ENCODE data around the gene LSM3. TPM values are rescaled to one million over a fixed set of nuclear protein-coding genes. Genes with fewer than 3 reads are reported as not detected.

Gene LSM3
- total RNA-seq (10 to 100 TPM in 1 of 5 experiments, 1 to 10 TPM in 4; 6.0 to 14.1 (median 8.0) TPM), polyA plus RNA-seq (10 to 100 TPM; 10.5 to 26.2 TPM), total RNA-seq (13.3 reads per million, percentile 42 among the genes with 10 or more reads in this experiment)

GRCh38 chr3:14178247-14179113 is at the start of gene LSM3, which contains the start of gene XPC:
TSS of gene LSM3 (plus strand) at chr3:14178817. CDS start at chr3:14178861, 44 bp downstream.
TSS of gene XPC (minus strand) at chr3:14178601. CDS start at chr3:14178568, 33 bp downstream.
- intact Hi-C loops (cut with micrococcal nuclease), result loop anchor here (1.0 to 5.0 kb wide), 16 partner anchors 34 to 1516 kb away; partner anchors contain the start of genes CCDC174 (in 2 of the 2), CHCHD4 (in 2 of the 2), HDAC11 (in 2 of the 2) and RAF1 (in 2 of the 2)
- Histone ChIP-seq H3K27ac (ENCODE audit: low read depth, low read length) (peak within 1 kb of the TSS; percentile 99), H3K27me3 (ENCODE audit: control insufficient read depth in 2 of 2, insufficient read depth in 2 of 2, low read length in 2 of 2) (no peaks in the 10 kb centered on the region), H3K36me3 (ENCODE audit: control insufficient read depth in 2 of 3, insufficient read depth in 3 of 3, low read length in 3 of 3) (peaks cover 0 to 22% (median 9%) of the 10 kb centered on the region in 3 experiments), H3K4me1 (ENCODE audit: control insufficient read depth in 2 of 2, insufficient read depth in 2 of 2, low read length in 2 of 2) (peaks cover 37 to 48% of the 10 kb centered on the region in 2 donors), H3K9me3 (ENCODE audit: control insufficient read depth in 2 of 3, low read length in 3 of 3) (no peaks in the 10 kb centered on the region), H3K4me3 (ENCODE audit: low read length) (peak within 1 kb of the TSS; percentile 68)
- Mint-ChIP-seq H3K4me1 (peaks cover 45 to 85% (median 82%) of the 10 kb centered on the region in 7 donors), H3K27ac (peak within 1 kb of the TSS; percentile 96 to 100 (median 99)), H3K27me3 (peaks cover 0 to 2% (median 0%) of the 10 kb centered on the region in 5 donors), H3K36me3 (peaks cover 4 to 30% (median 17%) of the 10 kb centered on the region in 5 donors), H3K9me3 (peaks cover 0 to 3% (median 0%) of the 10 kb centered on the region in 11 donors), H3K4me3 (peak within 1 kb of the TSS; percentile 94 to 100 (median 98))
- ChIA-PET CTCF (interaction anchor here (0.6 to 1.5 kb wide), 9 partner anchors 25 to 521 kb away, joined by 3 to 5 read pairs (median 4); partner anchors contain the start of genes CHCHD4 and TMEM43), POLR2A (interaction anchor here (0.5 to 3.8 kb wide), 29 partner anchors 8 to 1692 kb away, joined by 3 to 92 read pairs (median 5); partner anchors contain the start of genes CCDC174, CHCHD4, HDAC11 and NR2C2)
- peak; percentile 98 for ATAC-seq
- peak; percentile 98 to 100 (median 99) for DNase-seq

- DNase-seq, result no peak
- H3K27ac Mint-ChIP-seq, result no peak overlapping the region
- H3K36me3 Mint-ChIP-seq, result peaks cover 18 to 65% (median 26%) of the 10 kb centered on the region in 5 donors
Observed at GRCh38 chr3:14129296-14129695, 49.3 kb upstream of the LSM3 start.

GRCh38 chr3:14130230-14130629 is 48.4 kb upstream of the LSM3 start:
- ATAC-seq (no peak), DNase-seq (no peak)
- Mint-ChIP-seq H3K4me3 (no peak overlapping the region), H3K9me3 (no peaks in the 10 kb centered on the region), H3K36me3 (peaks cover 19 to 73% (median 26%) of the 10 kb centered on the region in 5 donors), H3K4me1 (peaks cover 21 to 35% (median 34%) of the 10 kb centered on the region in 7 donors), H3K27me3 (no peaks in the 10 kb centered on the region), H3K27ac (peak overlapping the region in 2 of 9 donors; percentile 59 to 62)
- ChIA-PET POLR2A (no interaction called here), CTCF (no interaction called here)
- H3K4me1 ChIP-seq (ENCODE audit: control insufficient read depth in 2 of 2, insufficient read depth in 2 of 2, low read length in 2 of 2), result peaks cover 15 to 18% of the 10 kb centered on the region in 2 donors
- peaks cover 20 to 75% (median 26%) of the 10 kb centered on the region in 3 experiments for H3K36me3 ChIP-seq (ENCODE audit: control insufficient read depth in 2 of 3, insufficient read depth in 3 of 3, low read length in 3 of 3)
- no peaks in the 10 kb centered on the region for H3K27me3 ChIP-seq (ENCODE audit: control insufficient read depth in 2 of 2, insufficient read depth in 2 of 2, low read length in 2 of 2)
- H3K4me3 ChIP-seq (ENCODE audit: low read length), result no peak overlapping the region
- no peaks in the 10 kb centered on the region for H3K9me3 ChIP-seq (ENCODE audit: control insufficient read depth in 2 of 3, low read length in 3 of 3)
- no peak overlapping the region for H3K27ac ChIP-seq (ENCODE audit: low read depth, low read length)
- intact Hi-C loops (cut with micrococcal nuclease), result no loop called here

More at GRCh38 chr3:14129296-14129695, 49.3 kb upstream of the LSM3 start:
- Histone ChIP-seq H3K4me1 (ENCODE audit: control insufficient read depth in 2 of 2, insufficient read depth in 2 of 2, low read length in 2 of 2) (peaks cover 15 to 18% of the 10 kb centered on the region in 2 donors), H3K36me3 (ENCODE audit: control insufficient read depth in 2 of 3, insufficient read depth in 3 of 3, low read length in 3 of 3) (peaks cover 20 to 70% (median 24%) of the 10 kb centered on the region in 3 experiments), H3K27me3 (ENCODE audit: control insufficient read depth in 2 of 2, insufficient read depth in 2 of 2, low read length in 2 of 2) (no peaks in the 10 kb centered on the region), H3K4me3 (ENCODE audit: low read length) (no peak overlapping the region), H3K9me3 (ENCODE audit: control insufficient read depth in 2 of 3, low read length in 3 of 3) (no peaks in the 10 kb centered on the region), H3K27ac (ENCODE audit: low read depth, low read length) (no peak overlapping the region)
- Mint-ChIP-seq H3K4me3 (no peak overlapping the region), H3K9me3 (no peaks in the 10 kb centered on the region), H3K4me1 (peaks cover 21 to 35% (median 34%) of the 10 kb centered on the region in 7 donors), H3K27me3 (no peaks in the 10 kb centered on the region)
- POLR2A ChIA-PET, result interaction anchor here (1.0 to 7.2 kb wide), 2 partner anchors 15 to 34 kb away, joined by 3 to 96 read pairs; no protein-coding TSS in a partner anchor
- intact Hi-C loops (cut with micrococcal nuclease), result loop anchor here in 1 of 2 donors (10.0 kb wide), 2 partner anchors 474 to 1054 kb away; partner anchors contain the start of gene IQSEC1
- no peak for ATAC-seq
- CTCF ChIA-PET, result no interaction called here

- no peak overlapping the region for H3K4me3 ChIP-seq (ENCODE audit: low read length)
- H3K4me1 Mint-ChIP-seq, result peaks cover 18 to 33% (median 30%) of the 10 kb centered on the region in 7 donors
- H3K27me3 ChIP-seq (ENCODE audit: control insufficient read depth in 2 of 2, insufficient read depth in 2 of 2, low read length in 2 of 2), result no peaks in the 10 kb centered on the region
- H3K27ac ChIP-seq (ENCODE audit: low read depth, low read length), result no peak overlapping the region
- intact Hi-C loops (cut with micrococcal nuclease), result no loop called here
- no peaks in the 10 kb centered on the region for H3K9me3 Mint-ChIP-seq
- POLR2A ChIA-PET, result no interaction called here
- H3K27ac Mint-ChIP-seq, result peak overlapping the region in 1 of 9 donors; percentile 59
- H3K36me3 ChIP-seq (ENCODE audit: control insufficient read depth in 2 of 3, insufficient read depth in 3 of 3, low read length in 3 of 3), result peaks cover 20 to 78% (median 30%) of the 10 kb centered on the region in 3 experiments
- CTCF ChIA-PET, result no interaction called here
- ATAC-seq, result no peak
- no peak for DNase-seq
- peaks cover 21 to 78% (median 26%) of the 10 kb centered on the region in 5 donors for H3K36me3 Mint-ChIP-seq
- peaks cover 12 to 18% of the 10 kb centered on the region in 2 donors for H3K4me1 ChIP-seq (ENCODE audit: control insufficient read depth in 2 of 2, insufficient read depth in 2 of 2, low read length in 2 of 2)
- H3K4me3 Mint-ChIP-seq, result no peak overlapping the region
- H3K27me3 Mint-ChIP-seq, result no peaks in the 10 kb centered on the region
- no peaks in the 10 kb centered on the region for H3K9me3 ChIP-seq (ENCODE audit: control insufficient read depth in 2 of 3, low read length in 3 of 3)
Observed at GRCh38 chr3:14130707-14131106, 47.9 kb upstream of the LSM3 start.

- ChIA-PET CTCF (no interaction called here), POLR2A (interaction anchor here (2.1 kb wide), 1 partner anchor 11 kb away, joined by 4 read pairs; no protein-coding TSS in a partner anchor)
- DNase-seq (no peak), ATAC-seq (no peak)
- Mint-ChIP-seq H3K36me3 (peaks cover 25 to 82% (median 30%) of the 10 kb centered on the region in 5 donors), H3K27me3 (no peaks in the 10 kb centered on the region), H3K9me3 (no peaks in the 10 kb centered on the region), H3K27ac (no peak overlapping the region), H3K4me3 (no peak overlapping the region), H3K4me1 (peaks cover 13 to 29% (median 26%) of the 10 kb centered on the region in 7 donors)
- Histone ChIP-seq H3K27ac (ENCODE audit: low read depth, low read length) (no peak overlapping the region), H3K27me3 (ENCODE audit: control insufficient read depth in 2 of 2, insufficient read depth in 2 of 2, low read length in 2 of 2) (no peaks in the 10 kb centered on the region), H3K36me3 (ENCODE audit: control insufficient read depth in 2 of 3, insufficient read depth in 3 of 3, low read length in 3 of 3) (peaks cover 20 to 82% (median 35%) of the 10 kb centered on the region in 3 experiments), H3K4me1 (ENCODE audit: control insufficient read depth in 2 of 2, insufficient read depth in 2 of 2, low read length in 2 of 2) (peaks cover 8 to 14% of the 10 kb centered on the region in 2 donors), H3K9me3 (ENCODE audit: control insufficient read depth in 2 of 3, low read length in 3 of 3) (no peaks in the 10 kb centered on the region), H3K4me3 (ENCODE audit: low read length) (no peak overlapping the region)
- intact Hi-C loops (cut with micrococcal nuclease), result no loop called here
Observed at GRCh38 chr3:14131134-14131533, 47.5 kb upstream of the LSM3 start.

GRCh38 chr3:14132120-14132519 is 46.5 kb upstream of the LSM3 start:
- Mint-ChIP-seq H3K4me3 (no peak overlapping the region), H3K9me3 (no peaks in the 10 kb centered on the region), H3K27ac (peak overlapping the region in 3 of 9 donors; percentile 8 to 81 (median 25)), H3K36me3 (peaks cover 26 to 84% (median 31%) of the 10 kb centered on the region in 5 donors), H3K4me1 (peaks cover 12 to 19% (median 16%) of the 10 kb centered on the region in 7 donors), H3K27me3 (no peaks in the 10 kb centered on the region)
- ChIA-PET CTCF (interaction anchor here (0.7 kb wide), 1 partner anchor 63 kb away, joined by 3 read pairs; no protein-coding TSS in a partner anchor), POLR2A (interaction anchor here (2.1 kb wide), 1 partner anchor 10 kb away, joined by 4 read pairs; no protein-coding TSS in a partner anchor)
- H3K27me3 ChIP-seq (ENCODE audit: control insufficient read depth in 2 of 2, insufficient read depth in 2 of 2, low read length in 2 of 2), result no peaks in the 10 kb centered on the region
- intact Hi-C loops (cut with micrococcal nuclease), result no loop called here
- no peaks in the 10 kb centered on the region for H3K9me3 ChIP-seq (ENCODE audit: control insufficient read depth in 2 of 3, low read length in 3 of 3)
- peaks cover 0 to 4% of the 10 kb centered on the region in 2 donors for H3K4me1 ChIP-seq (ENCODE audit: control insufficient read depth in 2 of 2, insufficient read depth in 2 of 2, low read length in 2 of 2)
- no peak overlapping the region for H3K27ac ChIP-seq (ENCODE audit: low read depth, low read length)
- no peak overlapping the region for H3K4me3 ChIP-seq (ENCODE audit: low read length)
- H3K36me3 ChIP-seq (ENCODE audit: control insufficient read depth in 2 of 3, insufficient read depth in 3 of 3, low read length in 3 of 3), result peaks cover 20 to 92% (median 36%) of the 10 kb centered on the region in 3 experiments
- DNase-seq (no peak), ATAC-seq (no peak)
